PC-9 (cell line): ENCODE data around the gene OTUD7B. TPM values are rescaled to one million over a fixed set of nuclear protein-coding genes. Genes with fewer than 3 reads are reported as not detected.

Source experiments
- BruUV-seq: library from RNA; stranded (reverse); fragments of 400-500 nt; replicated peaks from 2 replicates; lab custom pipeline; 2021; lab: Mats Ljungman, UMichigan
- CTCF ChIA-PET: fragments of 300-600 bp; sonication (Branson Sonifier 250); formaldehyde crosslinking; loops from one replicate; lab custom pipeline; 2022; ENCODE audit warnings: antibody characterized with exemption; lab: Charles Lee
- POLR2A ChIA-PET: fragments of 300-600 bp; sonication (Branson Sonifier 250); formaldehyde crosslinking; loops from one replicate; lab custom pipeline; 2022; ENCODE audit warnings: antibody characterized with exemption; ENCODE audit not compliant: unreplicated experiment; lab: Charles Lee
- DNase-seq, 2 experiments: peaks; one replicate each; pipeline versions ENCODE4 v3.0.0 to v3.0.0-alpha.2; 2015 to 2022; ENCODE audit warnings: mixed read lengths in 1 of 2
- H2AFZ ChIP-seq: fragments of 200-600 bp; sonication (generic); 2 replicates; pipeline ENCODE4 v1.8.1; 2017; ENCODE audit warnings: antibody characterized with exemption
- H3F3A ChIP-seq: fragments of 200-600 bp; sonication (generic); 2 replicates; pipeline ENCODE4 v1.8.1; 2017; ENCODE audit warnings: antibody characterized with exemption, mild to moderate bottlenecking, low read depth; ENCODE audit not compliant: insufficient read depth
- H3K27ac ChIP-seq: fragments of 200-600 bp; sonication (generic); 2 replicates; pipeline ENCODE4 v1.6.1; 2016; ENCODE audit warnings: mixed run types
- H3K27me3 ChIP-seq: fragments of 200-600 bp; sonication (generic); 2 replicates; pipeline ENCODE4 v1.6.1; 2016; ENCODE audit warnings: low read depth, mixed run types; ENCODE audit not compliant: insufficient read depth
- H3K36me3 ChIP-seq: fragments of 200-600 bp; sonication (generic); 2 replicates; pipeline ENCODE4 v1.6.1; 2016; ENCODE audit warnings: low read depth, mixed run types
- H3K4me1 ChIP-seq: fragments of 200-600 bp; sonication (generic); replicated peaks from 2 replicates; pipeline ENCODE4 v1.6.1; 2016; ENCODE audit warnings: mixed run types; ENCODE audit not compliant: insufficient read depth
- H3K4me2 ChIP-seq: fragments of 200-600 bp; sonication (generic); 2 replicates; pipeline ENCODE4 v1.6.1; 2017; ENCODE audit warnings: mixed run types
- H3K4me3 ChIP-seq: fragments of 200-600 bp; sonication (generic); 2 replicates; pipeline ENCODE4 v1.6.1; 2016; ENCODE audit warnings: mixed run types
- H3K79me2 ChIP-seq: fragments of 200-600 bp; sonication (generic); 2 replicates; pipeline ENCODE4 v1.6.1; 2017; ENCODE audit warnings: low read depth, mixed run types
- H3K9me2 ChIP-seq: fragments of 200-600 bp; sonication (generic); 2 replicates; pipeline ENCODE4 v1.8.1; 2017; ENCODE audit warnings: mild to moderate bottlenecking; ENCODE audit not compliant: insufficient read depth
- H3K9me3 ChIP-seq: fragments of 200-600 bp; sonication (generic); 2 replicates; pipeline ENCODE4 v1.8.1; 2016; ENCODE audit warnings: low read depth; ENCODE audit not compliant: insufficient read depth
- H4K20me1 ChIP-seq: fragments of 200-600 bp; sonication (generic); 2 replicates; pipeline ENCODE4 v1.8.1; 2017; ENCODE audit not compliant: insufficient read depth
- CTCF ChIP-seq: fragments of 200-600 bp; sonication (generic); conservative IDR thresholded peaks from 2 replicates; pipeline ENCODE4 v1.6.1; 2017; ENCODE audit warnings: mixed run types, antibody characterized with exemption, mild to moderate bottlenecking, moderate library complexity
- EZH2 ChIP-seq: fragments of 200-600 bp; sonication (generic); IDR thresholded peaks from 2 replicates; pipeline ENCODE4 v1.8.0; 2017; ENCODE audit warnings: antibody characterized with exemption, low read depth
- intact Hi-C: fragments of 100-400 bp; cut with micrococcal nuclease; formaldehyde crosslinking; loops from one replicate; pipeline ENCODE4 v1.10.0; 2022; ENCODE audit not compliant: unreplicated experiment
- total RNA-seq: library from RNA; stranded (reverse); gene quantifications from 2 replicates; pipeline ENCODE4 v1.2.3, GENCODE V29; 2021

The OTUD7B gene
- total RNA-seq, 1 experiment from 2014 or later = 30.2 TPM

- Histone ChIP-seq H3K79me2 (peaks cover 32% of the 10 kb centered on the region), H3K9me3 (no peaks in the 10 kb centered on the region), H4K20me1 (peaks cover 7% of the 10 kb centered on the region), H3K4me3 (peak overlapping the region; percentile 69; the same call in 1 of the 2 replicates), H3K27me3 (no peaks in the 10 kb centered on the region), H3K9me2 (no peaks in the 10 kb centered on the region), H3K4me2 (peak overlapping the region; percentile 88), H3K27ac (no peak overlapping the region), H2AFZ (no peak overlapping the region), H3K4me1 (peaks cover 21% of the 10 kb centered on the region), H3K36me3 (peaks cover 35% of the 10 kb centered on the region), H3F3A (peaks cover 42% of the 10 kb centered on the region)
- DNase-seq = no peak
- TF ChIP-seq EZH2 (no peak), CTCF (no peak)
- BruUV-seq = no TSS peak
- intact Hi-C loops = no loop called here
- CTCF ChIA-PET = interaction anchor here (0.6 kb wide), 1 partner anchor 896 kb away, joined by 5 read pairs; no protein-coding TSS in a partner anchor
- POLR2A ChIA-PET = interaction anchor here (0.7 kb wide), 1 partner anchor 12 kb away, joined by 4 read pairs; no protein-coding TSS in a partner anchor
These were observed 84.8 kb downstream of the OTUD7B start for GRCh38 chr1:149925751-149926150.

GRCh38 chr1:149925345-149925744 lies 85.2 kb downstream of the OTUD7B start:
- Histone ChIP-seq H3K4me1 (peaks cover 21% of the 10 kb centered on the region), H3K9me2 (no peaks in the 10 kb centered on the region), H3K4me3 (no peak overlapping the region), H3K9me3 (no peaks in the 10 kb centered on the region), H3K27ac (no peak overlapping the region), H3K79me2 (peaks cover 32% of the 10 kb centered on the region), H2AFZ (no peak overlapping the region), H3K27me3 (no peaks in the 10 kb centered on the region), H4K20me1 (peaks cover 7% of the 10 kb centered on the region), H3K4me2 (peak overlapping the region; percentile 88; the same call in 1 of the 2 replicates), H3K36me3 (peaks cover 35% of the 10 kb centered on the region), H3F3A (peaks cover 43% of the 10 kb centered on the region)
- no peak for TF ChIP-seq EZH2
- TF ChIP-seq CTCF = no peak
- BruUV-seq = no TSS peak
- ChIA-PET POLR2A (interaction anchor here (0.7 kb wide), 1 partner anchor 12 kb away, joined by 4 read pairs; no protein-coding TSS in a partner anchor), CTCF (no interaction called here)
- intact Hi-C loops = no loop called here
- DNase-seq = no peak

GRCh38 chr1:149923626-149924025 lies 86.9 kb downstream of the OTUD7B start:
- CTCF ChIA-PET = no interaction called here
- intact Hi-C loops = no loop called here
- Histone ChIP-seq H3K79me2 (peaks cover 32% of the 10 kb centered on the region), H3K27me3 (no peaks in the 10 kb centered on the region), H3K4me1 (peaks cover 17% of the 10 kb centered on the region), H4K20me1 (peaks cover 7% of the 10 kb centered on the region), H3K27ac (no peak overlapping the region), H3K9me2 (no peaks in the 10 kb centered on the region), H3K9me3 (no peaks in the 10 kb centered on the region), H2AFZ (no peak overlapping the region), H3K4me3 (no peak overlapping the region), H3K36me3 (peaks cover 35% of the 10 kb centered on the region), H3K4me2 (no peak overlapping the region), H3F3A (peaks cover 43% of the 10 kb centered on the region)
- BruUV-seq = no TSS peak
- DNase-seq = no peak
- POLR2A ChIA-PET = no interaction called here
- TF ChIP-seq EZH2 = no peak
- no peak for TF ChIP-seq CTCF
